ENCODE data around the gene CHMP6.

CHMP6 gene

DNA sequence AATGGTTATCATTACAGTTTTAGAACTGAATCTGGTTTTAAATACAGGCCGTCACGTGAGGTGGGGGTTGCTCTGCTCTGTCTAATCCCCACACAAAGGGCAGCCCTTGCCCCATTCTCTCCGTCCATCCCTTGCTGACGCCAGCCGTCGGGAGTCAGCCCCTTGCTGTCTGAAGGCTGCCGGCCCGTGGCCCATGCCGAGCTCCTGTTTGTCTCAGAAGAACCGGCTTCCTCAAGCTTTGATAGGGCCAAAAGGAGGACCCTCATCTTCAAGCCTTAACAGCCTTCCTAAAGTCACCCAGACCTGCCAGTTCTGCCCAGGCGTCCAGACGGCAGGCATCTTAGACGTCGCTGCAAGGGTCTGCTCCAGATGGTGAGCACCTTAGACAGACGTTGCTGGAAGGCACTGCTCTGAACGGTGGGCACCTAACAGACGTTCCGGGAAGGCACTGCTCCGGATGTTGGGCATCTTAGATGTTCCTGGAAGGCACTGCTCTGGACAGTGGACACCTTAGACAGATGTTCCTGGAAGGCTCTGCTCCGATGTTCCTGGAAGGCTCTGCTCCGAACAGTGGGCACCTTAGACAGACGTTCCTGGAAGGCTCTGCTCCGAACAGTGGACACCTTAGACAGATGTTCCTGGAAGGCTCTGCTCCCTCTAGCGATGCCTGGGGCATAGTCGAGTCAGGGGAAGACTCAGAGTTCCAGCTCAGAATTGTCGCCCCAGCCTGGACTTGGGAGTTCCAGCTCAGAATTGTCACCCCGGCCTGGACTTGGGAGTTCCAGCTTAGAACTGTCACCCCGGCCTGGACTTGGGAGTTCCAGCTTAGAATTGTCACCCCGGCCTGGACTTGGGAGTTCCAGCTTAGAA is 35.1 kb upstream of the CHMP6 start:
- FAIRE-seq: no peak

DNA sequence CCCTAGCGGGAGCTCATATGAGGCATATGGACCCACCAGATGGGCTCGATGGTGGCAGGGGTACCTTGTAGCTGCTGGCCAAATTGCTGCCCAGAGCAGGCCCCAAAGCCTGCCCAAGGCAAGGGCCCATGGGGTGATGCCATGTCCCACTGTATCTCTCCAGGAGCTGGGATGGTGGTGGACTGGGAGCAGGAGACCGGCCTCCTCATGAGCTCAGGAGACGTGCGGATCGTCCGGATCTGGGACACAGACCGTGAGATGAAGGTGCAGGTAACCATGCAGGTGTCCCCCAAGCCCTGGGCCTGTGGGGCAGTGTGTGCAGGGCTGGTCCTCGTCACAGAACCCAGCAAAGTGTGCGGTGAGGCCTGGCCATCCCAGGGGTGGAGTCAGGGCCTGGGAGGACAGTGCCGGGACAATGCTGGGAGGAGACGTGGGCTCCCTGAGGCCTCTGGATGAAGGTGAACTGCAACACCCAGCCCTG is 34.1 kb upstream of the CHMP6 start:
- no peak for FAIRE-seq

DNA sequence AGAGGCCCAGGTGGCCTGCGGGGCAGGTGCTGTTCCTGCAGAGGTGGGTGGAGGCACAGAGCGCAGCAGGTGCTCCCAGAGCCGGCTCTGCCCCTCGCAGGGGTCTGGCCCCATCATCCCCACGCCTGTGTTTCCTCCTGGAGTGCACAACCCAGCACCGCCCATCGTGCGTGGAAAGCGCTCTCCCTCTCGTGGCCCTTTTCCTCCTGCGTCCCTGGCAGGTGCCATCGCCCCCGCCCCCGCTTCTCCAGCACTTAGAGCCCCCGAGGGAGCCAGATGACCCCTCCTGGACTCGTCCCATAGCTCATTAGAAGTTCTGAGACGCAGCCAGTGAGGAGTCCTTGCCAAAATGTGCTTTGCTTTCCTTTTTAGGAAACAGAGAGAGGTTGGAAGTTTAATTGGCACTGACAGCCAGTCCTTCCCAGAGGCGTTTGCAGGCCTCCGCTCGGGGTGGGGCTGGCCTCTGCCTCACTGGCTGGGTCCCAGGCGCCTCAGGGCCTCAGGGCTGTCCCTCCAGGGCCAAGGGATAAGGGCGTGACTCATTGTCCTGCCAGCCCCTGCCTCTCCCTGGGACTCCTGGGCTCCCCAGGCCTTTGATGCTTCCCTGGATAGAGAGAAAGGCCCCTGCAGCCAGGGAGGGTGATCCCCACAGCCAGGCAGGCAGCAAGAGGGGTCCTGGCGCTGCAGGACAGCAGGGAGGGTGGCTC is 32.2 kb upstream of the CHMP6 start:
- no peak for FAIRE-seq

DNA sequence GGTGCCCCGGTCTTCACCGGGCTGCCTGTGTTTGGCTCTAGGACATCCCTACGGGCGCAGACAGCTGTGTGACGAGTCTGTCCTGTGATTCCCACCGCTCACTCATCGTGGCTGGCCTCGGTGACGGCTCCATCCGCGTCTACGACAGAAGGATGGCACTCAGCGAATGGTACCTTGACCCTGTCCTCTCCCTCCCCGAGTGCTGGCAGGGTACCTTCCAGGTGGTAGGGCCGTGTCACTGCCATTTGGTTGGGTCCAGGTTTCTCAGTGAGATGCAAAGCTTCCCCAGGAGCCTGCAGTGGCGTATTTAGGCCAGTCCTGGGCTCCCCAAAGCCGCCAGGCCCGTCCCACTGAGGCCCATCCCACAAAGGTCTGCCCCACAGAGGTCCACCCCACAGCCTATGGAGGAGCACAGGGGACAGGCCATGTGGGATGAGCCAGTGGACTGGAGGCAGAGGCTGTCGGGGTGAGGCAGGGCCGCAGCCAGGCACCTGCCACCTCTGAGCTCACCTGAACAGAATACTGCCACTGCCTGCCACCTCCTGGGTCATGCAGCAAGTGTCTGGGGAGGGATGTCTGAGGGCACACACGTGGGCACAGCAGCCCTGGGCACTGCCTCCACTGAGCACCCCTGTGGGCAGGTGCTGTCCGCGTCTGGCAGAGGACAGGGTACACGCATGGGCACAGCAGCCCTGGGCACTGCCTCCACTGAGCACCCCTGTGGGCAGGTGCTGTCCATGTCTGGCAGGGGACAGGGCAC is 31.4 kb upstream of the CHMP6 start:
- FAIRE-seq: no peak

DNA sequence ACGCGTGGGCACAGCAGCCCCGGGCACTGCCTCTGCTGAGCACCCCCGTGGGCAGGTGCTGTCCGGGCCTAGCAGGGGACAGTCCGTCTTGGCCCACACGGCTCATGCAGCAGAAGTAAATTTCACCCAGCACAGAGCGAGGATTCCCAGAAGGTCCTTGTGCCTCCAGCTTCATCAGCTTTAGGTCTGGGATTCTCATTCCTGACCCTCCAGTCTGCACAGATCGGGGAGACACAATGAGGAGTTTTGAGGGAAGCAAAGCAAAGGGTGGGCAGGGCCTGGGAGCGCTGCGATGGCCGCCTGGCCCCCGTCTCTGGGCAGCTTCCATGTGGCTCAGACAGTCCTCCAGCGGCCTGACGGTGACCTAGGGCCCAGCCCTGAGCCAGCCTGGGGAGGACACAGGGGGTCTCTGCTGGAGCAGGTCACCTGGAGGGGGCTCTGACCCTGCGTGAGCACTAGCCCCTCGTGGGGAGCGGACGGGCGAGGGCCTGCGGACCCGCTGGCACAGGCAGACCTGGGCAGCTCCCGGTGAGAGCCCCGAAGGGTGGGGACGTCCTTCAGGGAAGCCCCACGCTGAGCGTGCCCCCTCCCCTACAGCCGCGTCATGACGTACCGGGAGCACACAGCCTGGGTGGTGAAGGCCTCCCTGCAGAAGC is 30.7 kb upstream of the CHMP6 start:
- no peak for FAIRE-seq

DNA sequence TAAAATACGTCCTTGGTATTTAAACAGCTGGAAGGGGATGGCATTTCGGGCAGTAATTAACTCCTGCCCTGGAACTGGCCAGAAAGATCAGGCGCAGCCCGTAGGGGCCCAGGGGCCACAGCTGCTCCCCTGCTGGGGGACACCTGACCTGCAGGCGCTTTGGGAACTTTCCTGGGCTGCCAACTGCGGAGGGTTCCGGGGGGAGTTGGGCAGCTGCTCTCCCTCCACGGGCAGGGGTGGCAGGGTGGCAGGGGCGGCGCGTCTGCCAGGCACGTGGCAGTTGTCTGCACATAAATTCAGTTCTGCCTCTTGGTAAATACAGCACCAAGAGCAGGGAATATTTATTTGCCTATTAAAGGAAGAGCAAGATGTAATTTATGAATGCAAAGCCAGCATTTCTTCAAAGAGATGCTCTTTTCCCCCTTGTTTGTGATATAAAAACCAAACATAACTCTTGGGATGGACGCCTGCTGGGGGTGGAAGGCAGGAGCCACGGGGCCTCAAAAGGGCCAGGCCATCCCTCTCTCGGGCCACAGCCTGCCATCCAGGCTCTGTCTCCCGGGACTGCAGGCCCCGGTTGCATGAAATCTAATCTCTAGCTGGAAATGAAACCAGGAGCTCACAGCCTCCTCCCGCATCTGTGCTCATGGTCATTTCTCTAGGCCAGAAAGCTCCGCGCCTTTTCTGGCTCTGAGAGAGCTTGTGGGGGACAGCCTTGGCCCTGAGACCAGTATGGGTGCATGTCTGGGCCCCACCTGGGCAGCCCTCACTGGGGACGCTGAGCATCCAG is 29.9 kb upstream of the CHMP6 start:
- no peak for FAIRE-seq

DNA sequence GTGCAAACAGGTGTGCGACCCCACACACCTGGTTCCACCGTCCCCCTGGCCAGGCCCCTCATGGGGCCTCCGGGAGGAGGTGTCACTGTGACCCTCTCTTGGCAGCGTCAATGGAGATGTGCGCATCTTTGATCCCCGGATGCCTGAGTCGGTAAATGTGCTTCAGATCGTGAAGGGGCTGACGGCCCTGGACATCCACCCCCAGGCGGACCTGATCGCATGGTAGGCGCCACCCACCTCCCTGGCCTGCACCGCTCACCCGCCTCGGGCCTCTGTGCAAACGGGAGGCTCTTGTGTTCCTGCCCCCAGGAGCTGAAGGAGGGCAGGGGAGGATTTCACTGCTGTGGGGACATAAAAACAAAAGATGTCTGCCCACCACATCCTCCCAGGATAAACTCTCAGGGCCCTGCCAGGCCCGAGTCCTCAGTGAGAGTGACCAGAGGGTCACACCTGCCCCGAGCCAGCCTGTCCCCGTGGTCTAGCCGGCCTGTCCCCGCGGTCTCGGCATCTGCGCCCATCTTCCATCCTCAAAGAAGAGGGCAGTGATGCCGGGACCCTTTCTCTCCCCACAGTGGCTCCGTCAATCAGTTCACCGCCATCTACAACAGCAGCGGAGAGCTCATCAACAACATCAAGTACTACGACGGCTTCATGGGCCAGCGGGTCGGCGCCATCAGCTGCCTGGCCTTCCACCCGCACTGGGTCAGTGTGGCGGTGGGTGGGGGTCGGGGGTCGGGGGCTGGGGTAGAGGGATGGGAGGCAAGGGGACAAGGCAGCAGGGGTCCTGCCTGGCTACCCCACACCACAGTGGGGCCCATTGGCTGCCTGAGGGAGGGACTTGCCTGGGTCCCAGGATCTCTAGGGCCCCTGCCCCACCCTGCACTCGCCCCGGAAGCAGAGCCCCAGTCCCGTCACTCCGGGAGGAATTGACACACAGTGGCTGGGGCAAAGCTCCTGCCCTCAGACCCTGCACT is 29.0 kb upstream of the CHMP6 start:
- FAIRE-seq: no peak

DNA sequence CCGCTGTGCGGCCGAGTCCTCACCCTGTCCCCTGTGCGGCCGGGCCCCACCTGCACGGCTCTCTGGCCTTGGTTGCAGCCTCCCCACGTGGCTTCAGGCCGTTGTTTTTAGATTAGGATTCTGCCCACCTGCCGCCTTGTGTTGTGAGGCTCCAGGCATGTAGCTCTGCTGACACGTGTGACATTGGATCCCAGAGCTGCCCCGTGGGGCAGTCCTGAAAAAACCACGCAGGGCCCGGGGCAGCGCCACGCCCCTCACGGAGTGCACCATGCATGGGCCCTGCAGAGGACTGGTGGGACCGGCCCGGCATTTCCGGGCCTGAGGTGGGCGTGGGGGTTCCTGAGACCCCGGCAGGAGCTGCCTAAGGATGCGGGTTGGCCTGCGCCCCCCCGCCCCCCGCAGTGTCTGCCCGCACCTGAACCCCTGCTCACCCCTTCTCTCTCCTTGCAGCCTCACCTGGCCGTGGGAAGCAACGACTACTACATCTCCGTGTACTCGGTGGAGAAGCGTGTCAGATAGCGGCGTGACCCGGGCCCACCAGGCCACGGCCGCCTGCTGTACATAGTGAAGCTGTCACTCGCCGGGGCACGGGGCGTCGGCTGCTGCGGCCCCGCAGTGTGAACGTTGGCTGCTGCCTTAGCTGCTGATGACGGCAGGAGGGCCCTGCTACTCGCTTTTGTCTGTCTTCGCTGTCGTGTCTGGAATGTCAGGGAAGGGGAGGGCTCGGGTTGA is 27.7 kb upstream of the CHMP6 start:
- FAIRE-seq: no peak

DNA sequence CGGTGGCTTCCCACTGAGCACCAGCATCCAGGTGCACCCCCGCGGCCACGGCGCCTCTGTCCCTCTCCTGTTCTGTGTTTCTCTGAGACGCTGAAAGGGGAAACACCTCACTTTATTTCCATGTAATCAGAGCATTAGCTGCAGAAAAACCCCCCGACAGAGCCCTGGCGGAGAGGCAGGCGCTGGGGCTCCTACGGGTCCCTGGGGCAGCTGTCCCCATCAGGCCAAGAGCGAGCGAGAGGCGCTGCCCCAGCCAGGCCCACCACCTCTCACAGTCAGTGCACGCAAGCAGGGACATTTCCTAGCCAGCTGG is 27.1 kb upstream of the CHMP6 start:
- FAIRE-seq: no peak

DNA sequence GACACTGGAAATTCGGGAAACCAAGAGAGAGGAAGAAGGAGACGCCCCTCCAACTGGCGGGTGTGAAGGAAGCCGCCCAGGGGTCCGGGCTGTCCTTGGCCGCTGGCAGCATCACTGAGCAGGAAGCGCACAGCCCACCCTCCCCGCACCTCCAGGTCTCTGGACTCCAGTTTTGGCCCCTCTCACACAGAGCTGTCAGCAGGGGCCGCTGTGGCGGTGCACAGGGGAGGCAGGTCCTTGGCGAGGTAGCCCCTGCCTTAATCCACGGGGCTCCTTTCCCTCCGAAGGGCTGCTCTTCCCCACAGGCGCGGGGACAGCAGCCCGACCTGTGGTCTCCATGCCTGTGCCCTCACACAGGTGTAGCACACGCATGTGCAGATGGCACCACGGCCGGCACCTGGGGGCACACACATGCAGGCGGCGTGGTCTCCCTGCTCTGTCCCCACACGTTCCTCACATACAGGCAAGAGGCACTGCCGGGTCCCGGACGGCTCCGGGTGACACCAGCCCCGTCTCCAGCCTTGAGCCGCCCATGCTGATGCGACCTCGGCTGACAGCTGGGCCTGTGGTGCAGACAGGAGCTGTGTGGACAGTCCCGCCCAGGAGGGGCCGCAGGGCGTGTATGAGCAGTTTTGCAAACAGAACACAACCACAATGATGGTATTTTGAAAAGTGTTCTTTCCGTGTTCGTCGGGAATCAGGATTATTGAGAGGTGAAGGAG is 26.6 kb upstream of the CHMP6 start:
- FAIRE-seq: no peak

DNA sequence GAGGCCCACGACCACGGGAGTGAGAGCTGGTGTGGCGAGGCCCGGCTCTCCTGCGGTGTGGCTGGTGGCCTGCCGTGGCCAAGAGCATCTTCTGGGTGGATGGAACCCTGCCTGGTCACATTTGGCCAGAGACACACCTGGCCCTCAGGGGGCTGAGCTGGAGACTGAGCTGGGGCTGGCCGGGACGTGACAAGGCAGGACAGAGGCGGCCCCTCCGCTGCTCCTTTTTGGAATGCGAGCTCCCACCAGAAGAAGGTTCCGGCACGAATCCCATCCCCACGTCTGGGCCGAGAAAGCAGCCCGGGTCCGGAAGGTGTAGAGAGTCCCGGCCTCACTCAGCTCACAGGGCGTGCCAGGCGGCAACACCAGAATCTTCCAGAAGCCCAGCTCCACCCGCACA is 26.0 kb upstream of the CHMP6 start:
- FAIRE-seq: no peak

DNA sequence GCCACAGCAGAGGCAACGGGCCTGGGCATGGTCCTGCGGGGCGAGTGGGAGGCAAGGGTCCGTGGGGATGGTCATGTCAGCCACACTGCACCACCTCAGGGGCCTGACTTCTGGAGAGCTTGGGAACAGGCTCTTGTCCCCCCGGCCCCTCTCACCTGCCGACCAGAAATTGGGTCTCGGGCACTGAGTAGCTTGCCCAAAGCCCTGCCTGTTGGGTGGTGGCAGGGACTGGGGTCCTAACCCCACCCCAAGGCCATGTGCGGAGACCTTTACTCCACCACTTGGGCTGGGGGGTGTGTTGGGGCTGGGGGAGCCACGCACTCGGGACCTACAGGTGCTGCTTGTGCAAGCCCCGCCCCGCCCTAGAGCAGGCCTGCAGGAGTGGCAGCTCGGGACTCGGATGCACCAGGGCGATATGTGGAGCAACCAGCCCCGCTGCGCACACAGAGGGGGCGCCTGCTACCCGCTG is 24.2 kb upstream of the CHMP6 start:
- FAIRE-seq: no peak

DNA sequence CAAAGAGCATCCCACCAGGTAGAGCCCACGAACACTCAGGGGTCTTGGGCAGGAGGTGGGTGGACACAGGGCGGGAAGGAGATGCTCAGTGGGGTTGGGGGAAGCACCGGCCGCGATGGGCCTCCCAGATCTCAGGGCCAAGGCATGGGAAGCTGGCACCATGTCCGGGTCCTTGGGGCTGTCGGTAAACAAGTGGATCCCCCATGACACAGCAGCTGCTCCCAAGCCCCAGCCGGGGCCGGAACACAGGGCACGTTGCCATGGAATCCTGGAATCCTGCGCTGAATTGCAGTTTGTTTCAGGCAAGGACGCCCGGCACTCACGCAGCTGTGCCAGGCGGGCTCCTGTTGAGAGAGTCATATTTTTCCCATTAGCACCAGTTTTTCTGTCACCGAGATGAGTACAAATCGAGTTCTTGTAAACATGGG is 23.0 kb upstream of the CHMP6 start:
- FAIRE-seq: no peak

DNA sequence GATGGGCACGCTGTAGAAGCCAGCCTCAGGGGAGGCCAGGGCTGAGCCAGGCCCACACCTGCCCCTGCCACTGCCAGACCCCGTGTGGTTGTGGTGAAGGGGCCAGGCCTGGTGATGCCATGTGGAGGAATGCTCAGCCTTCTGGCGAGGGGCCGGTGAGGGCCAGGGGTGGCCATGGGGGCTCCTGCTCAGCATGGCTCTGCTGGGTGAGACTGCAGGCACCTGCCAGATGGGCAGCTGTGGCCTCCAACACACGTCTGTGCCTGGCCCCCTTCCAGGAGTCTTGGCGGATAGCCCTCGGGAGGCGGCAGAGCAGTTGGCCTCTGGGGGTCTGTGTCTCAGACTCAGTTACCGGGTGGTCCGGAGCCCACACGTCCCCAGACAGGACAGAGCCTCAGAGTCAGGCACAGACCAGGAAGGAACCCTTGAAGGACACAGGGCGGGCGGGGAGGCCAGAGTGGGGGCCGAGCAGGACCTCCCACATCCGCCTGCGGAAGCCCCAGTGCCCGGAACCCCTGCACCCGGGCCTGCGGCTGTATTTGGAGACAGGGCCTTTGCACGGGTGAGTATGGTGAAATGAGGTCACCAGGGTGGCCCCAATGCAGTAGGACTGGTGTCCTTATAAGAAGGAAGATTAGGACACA is 22.5 kb upstream of the CHMP6 start:
- FAIRE-seq: no peak

DNA sequence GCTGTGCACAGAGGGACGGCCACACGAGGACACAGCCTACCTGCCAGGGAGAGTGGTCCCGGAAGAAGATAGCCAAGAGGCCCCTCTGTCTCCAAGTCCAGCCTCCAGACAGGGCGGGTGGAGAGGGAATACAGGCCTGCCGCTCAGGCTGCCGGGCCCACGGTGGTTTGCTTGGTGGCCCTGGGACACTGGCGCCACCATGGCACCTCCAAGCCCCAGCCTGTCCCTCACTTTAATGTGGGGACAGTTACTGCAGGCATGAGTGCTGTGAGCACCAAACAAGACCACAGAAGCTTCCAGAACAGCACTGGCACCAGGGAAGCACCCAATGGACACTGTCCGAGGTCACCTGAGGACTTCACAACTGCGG is 22.0 kb upstream of the CHMP6 start:
- no peak for FAIRE-seq

DNA sequence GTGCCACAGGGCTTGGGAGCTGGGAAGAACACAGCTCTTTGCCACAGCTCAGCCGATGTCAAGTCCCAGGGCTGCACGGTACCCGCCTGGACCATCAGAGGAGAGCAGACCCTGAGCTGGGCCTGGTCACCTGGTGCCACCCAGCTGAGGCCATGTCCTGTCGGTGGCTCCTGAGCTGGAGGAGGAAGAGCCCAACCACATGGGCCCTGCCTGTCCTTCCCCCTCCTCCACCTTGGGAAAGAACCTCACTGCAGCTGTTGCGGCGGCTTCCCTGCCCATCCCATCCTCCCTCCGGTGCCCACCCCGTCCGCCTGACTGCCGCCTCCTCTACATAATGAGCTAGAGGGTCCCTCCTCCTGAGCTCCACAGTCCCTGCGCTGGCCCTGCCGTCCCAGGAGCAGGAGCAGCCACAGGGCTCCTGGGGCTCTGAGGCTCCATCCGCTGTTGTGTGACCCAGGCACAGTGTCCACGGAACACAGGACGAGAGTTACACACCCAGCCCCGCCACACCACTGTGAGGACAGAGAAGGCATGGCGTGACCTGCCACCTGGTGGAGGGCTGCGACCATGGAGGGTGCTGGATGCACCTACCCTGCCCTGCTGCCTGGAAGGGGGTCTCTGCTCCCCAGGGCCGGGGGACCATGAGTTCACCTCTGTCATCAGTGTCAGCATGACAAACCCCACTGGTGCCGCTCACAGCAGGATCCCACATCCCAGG is 21.4 kb upstream of the CHMP6 start:
- FAIRE-seq: no peak

DNA sequence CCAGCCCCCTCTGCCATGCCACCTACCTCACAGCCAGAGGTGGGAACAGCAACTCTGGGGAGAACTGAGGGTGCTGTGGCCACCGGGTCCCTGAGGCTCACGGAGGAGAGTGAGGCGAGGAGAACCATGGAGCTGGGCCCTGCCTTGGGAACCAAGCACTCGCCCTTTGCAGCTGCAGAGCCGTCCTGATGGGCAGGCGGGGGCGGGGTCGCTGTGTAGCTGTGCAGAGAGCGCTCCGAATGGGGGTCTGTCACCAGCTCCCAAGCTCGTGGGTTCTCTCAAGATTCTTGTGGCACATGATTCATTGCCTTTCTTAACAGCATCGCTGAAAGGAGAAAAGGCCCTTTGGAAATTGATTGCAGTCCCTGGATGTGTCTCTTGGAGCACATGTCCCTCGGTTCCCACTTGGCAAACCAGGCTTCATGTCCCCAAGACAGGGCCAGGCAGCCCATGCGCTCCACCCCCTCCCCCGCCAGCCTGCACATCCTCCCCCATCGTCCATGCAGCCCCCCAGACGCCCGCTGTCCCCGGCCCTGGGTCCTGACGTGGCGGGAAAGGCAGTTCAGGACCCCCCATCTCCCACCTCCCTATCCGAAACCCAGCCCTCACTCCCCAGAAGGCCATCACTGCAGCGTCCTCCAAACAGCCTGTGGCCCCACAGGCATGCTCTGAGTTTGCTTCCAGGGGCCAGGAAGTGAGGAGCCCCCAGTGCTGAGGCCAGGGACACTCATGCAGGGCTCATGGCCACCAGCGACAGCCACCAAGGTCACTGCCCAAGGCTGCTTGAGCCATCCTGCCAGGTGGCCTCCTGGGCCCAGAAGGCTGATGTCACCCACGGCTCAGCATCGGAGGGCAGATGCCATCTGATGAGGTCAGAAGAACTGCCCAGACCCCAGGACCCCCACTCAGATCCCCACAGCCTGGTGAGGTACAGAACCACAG is 20.6 kb upstream of the CHMP6 start:
- no peak for FAIRE-seq
